DND-41 (cell line): ENCODE measurements around the gene KCNH3.

Source experiments
- ATAC-seq: fragments of 200-7000 bp; cut with Tn5 transposase; 3 replicates; pipeline ENCODE4 v1.9.1; 2021; ENCODE audit warnings: low read depth; ENCODE audit not compliant: insufficient read depth
- DNase-seq: peaks from one replicate; pipeline ENCODE4 v3.0.0-alpha.2; 2020
- H2AFZ ChIP-seq: 2 replicates; pipeline ENCODE4 v1.6.0; 2012; ENCODE audit warnings: low read depth, low read length
- H3K27ac ChIP-seq: 2 replicates; pipeline ENCODE4 v1.5.1; 2012; ENCODE audit warnings: low read length, inconsistent platforms
- H3K27me3 ChIP-seq: fragments of 200-600 bp; sonication (generic); 2 replicates; pipeline ENCODE4 v1.6.0; 2012; ENCODE audit warnings: low read length, mild to moderate bottlenecking, inconsistent platforms; ENCODE audit not compliant: insufficient read depth, poor library complexity
- H3K36me3 ChIP-seq: 2 replicates; pipeline ENCODE4 v1.5.1; 2012; ENCODE audit warnings: low read length, inconsistent platforms; ENCODE audit not compliant: insufficient read depth
- H3K4me1 ChIP-seq: 2 replicates; pipeline ENCODE4 v1.5.1; 2012; ENCODE audit warnings: mild to moderate bottlenecking, low read length; ENCODE audit not compliant: insufficient read depth
- H3K4me2 ChIP-seq: 2 replicates; pipeline ENCODE4 v1.6.0; 2012; ENCODE audit warnings: mild to moderate bottlenecking, moderate library complexity, low read length, inconsistent platforms; ENCODE audit not compliant: insufficient read depth
- H3K4me3 ChIP-seq, 2 experiments: fragments of 200-600 bp in 1 of 2; shearing (Covaris generic) in 1 of 2; 2 replicates each; pipeline ENCODE4 v1.5.1; 2012 to 2016; ENCODE audit warnings: inconsistent platforms in 2 of 2, low read length in 2 of 2, mild to moderate bottlenecking in 2 of 2, low read depth in 1 of 2, moderate library complexity in 1 of 2
- H3K79me2 ChIP-seq: 2 replicates; pipeline ENCODE4 v1.6.0; 2012; ENCODE audit warnings: low read length, inconsistent platforms; ENCODE audit not compliant: insufficient read depth
- H3K9ac ChIP-seq: 2 replicates; pipeline ENCODE4 v1.6.0; 2012; ENCODE audit warnings: low read depth, mild to moderate bottlenecking, inconsistent platforms, low read length, moderate library complexity
- H3K9me3 ChIP-seq: 2 replicates; pipeline ENCODE4 v1.5.1; 2012; ENCODE audit warnings: low read length, moderate library complexity, mild to moderate bottlenecking, inconsistent platforms; ENCODE audit not compliant: insufficient read depth, severe bottlenecking
- H4K20me1 ChIP-seq: 2 replicates; pipeline ENCODE4 v1.6.0; 2012; ENCODE audit warnings: low read length; ENCODE audit not compliant: insufficient read depth
- CTCF ChIP-seq: IDR thresholded peaks from 2 replicates; pipeline ENCODE4 v1.5.1; 2012; ENCODE audit warnings: borderline replicate concordance, low read length, moderate library complexity, mild to moderate bottlenecking; ENCODE audit not compliant: poor library complexity, severe bottlenecking; ENCODE audit errors: extremely low read depth
- EZH2 ChIP-seq: IDR thresholded peaks from 3 replicates; pipeline ENCODE4 v1.6.1; 2012; ENCODE audit warnings: borderline replicate concordance, low read depth, mild to moderate bottlenecking, moderate library complexity, low read length, inconsistent platforms; ENCODE audit not compliant: severe bottlenecking

The KCNH3 gene

DNA sequence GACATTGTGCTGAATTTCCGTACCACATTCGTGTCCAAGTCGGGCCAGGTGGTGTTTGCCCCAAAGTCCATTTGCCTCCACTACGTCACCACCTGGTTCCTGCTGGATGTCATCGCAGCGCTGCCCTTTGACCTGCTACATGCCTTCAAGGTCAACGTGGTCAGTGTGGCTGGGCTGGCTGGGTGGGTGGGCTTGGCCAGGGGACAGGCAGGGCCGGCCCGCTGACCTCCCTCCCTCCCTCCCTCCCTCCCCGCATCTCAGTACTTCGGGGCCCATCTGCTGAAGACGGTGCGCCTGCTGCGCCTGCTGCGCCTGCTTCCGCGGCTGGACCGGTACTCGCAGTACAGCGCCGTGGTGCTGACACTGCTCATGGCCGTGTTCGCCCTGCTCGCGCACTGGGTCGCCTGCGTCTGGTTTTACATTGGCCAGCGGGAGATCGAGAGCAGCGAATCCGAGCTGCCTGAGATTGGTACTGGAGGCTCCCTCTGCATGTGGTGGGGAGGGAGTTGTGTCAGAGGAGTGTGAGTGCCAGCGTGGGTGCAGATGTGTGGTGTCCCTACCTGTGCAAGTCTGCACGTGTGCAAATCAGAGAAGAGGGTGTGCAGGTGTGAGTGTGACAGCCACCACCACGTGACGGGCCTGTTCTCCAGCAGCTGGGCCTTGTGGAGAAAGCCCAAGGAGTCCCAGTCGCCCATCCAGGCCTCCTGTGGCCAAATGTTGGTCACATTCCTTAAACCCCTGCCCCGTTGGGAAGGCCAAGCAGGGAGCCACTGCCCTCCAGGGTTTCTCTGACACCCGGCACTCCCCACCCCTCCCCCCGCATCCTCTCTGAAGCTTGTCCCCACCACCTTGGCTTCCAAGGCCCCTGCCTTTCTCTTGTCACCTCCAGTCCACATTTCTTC is 5.3 kb downstream of the KCNH3 start:
- Histone ChIP-seq H3K27me3 (peaks cover 11% of the 10 kb centered on the region), H3K79me2 (no peaks in the 10 kb centered on the region), H4K20me1 (peaks cover 13% of the 10 kb centered on the region), H2AFZ (no peak overlapping the region), H3K36me3 (no peaks in the 10 kb centered on the region), H3K4me1 (peaks cover 6% of the 10 kb centered on the region), H3K4me2 (no peak overlapping the region), H3K4me3 (no peak overlapping the region), H3K27ac (no peak overlapping the region), H3K9me3 (no peaks in the 10 kb centered on the region), H3K9ac (no peak overlapping the region)
- TF ChIP-seq CTCF, result no peak
- no peak for TF ChIP-seq EZH2
- DNase-seq, result no peak
- no peak for ATAC-seq

- H3K27me3 ChIP-seq, result no peaks in the 10 kb centered on the region
- no peaks in the 10 kb centered on the region for H3K4me1 ChIP-seq
- H3K4me3 ChIP-seq, result no peak overlapping the region
Observed at GRCh38 chr12:49545815-49546214, 7.0 kb downstream of the KCNH3 start.

GRCh38 chr12:49546481-49546880 is 7.7 kb downstream of the KCNH3 start:
- no peaks in the 10 kb centered on the region for H3K4me1 ChIP-seq
- peaks cover 3% of the 10 kb centered on the region for H3K27me3 ChIP-seq
- no peaks in the 10 kb centered on the region for H3K9me3 ChIP-seq
- H3K4me3 ChIP-seq, result no peak overlapping the region
- TF ChIP-seq EZH2 (no peak), CTCF (no peak)
- no peak for ATAC-seq
- H3K36me3 ChIP-seq, result no peaks in the 10 kb centered on the region
- no peak overlapping the region for H3K9ac ChIP-seq
- H4K20me1 ChIP-seq, result no peaks in the 10 kb centered on the region
- H3K79me2 ChIP-seq, result no peaks in the 10 kb centered on the region
- DNase-seq, result no peak
- no peak overlapping the region for H3K27ac ChIP-seq
- no peak overlapping the region for H3K4me2 ChIP-seq
- H2AFZ ChIP-seq, result no peak overlapping the region

More at GRCh38 chr12:49545815-49546214, 7.0 kb downstream of the KCNH3 start:
- H3K9me3 ChIP-seq, result no peaks in the 10 kb centered on the region
- no peak overlapping the region for H3K4me2 ChIP-seq
- H3K36me3 ChIP-seq, result no peaks in the 10 kb centered on the region
- no peaks in the 10 kb centered on the region for H3K79me2 ChIP-seq
- no peak for DNase-seq
- ATAC-seq, result no peak
- TF ChIP-seq CTCF (no peak), EZH2 (no peak)
- H4K20me1 ChIP-seq, result 0 out of 2 replicates have a peak, but pooled peaks cover 2% of the 10 kb centered on the region
- no peak overlapping the region for H2AFZ ChIP-seq
- H3K9ac ChIP-seq, result no peak overlapping the region
- no peak overlapping the region for H3K27ac ChIP-seq
